T-cell (primary cell): ENCODE data around the gene UBE2V1. TPM values are rescaled to one million over a fixed set of nuclear protein-coding genes. Genes with fewer than 3 reads are reported as not detected.

Experiments used
- ATAC-seq, 4 experiments: fragments of 200-7000 bp in 3 of 4; fragments of 150-1000 bp in 1 of 4; cut with Tn5 transposase; replicated peaks in 1 of 4; 1 replicate in 3 of 4; 2 replicates in 1 of 4; pipeline ENCODE4 v1.10.0; 2021; ENCODE audit warnings: moderate library complexity in 3 of 4, mild to moderate bottlenecking in 2 of 4, moderate number of reproducible peaks in 1 of 4
- CTCF ChIA-PET, 2 donors: fragments of 300-600 bp; sonication (Branson Sonifier 250); formaldehyde crosslinking; loops; one replicate each; lab custom pipeline; 2022; ENCODE audit warnings: antibody characterized with exemption in 2 of 2; lab: Charles Lee
- POLR2A ChIA-PET, 2 donors: fragments of 300-600 bp; sonication (Branson Sonifier 250); formaldehyde crosslinking; loops; one replicate each; lab custom pipeline; 2022; ENCODE audit warnings: antibody characterized with exemption in 2 of 2; lab: Charles Lee
- DNase-seq, 35 experiments: peaks; one replicate each; pipeline versions ENCODE4 v3.0.0 to v3.0.0-alpha.2; 2013 to 2023
- H3K27ac ChIP-seq: one replicate; pipeline ENCODE4 v1.5.1; 2013; ENCODE audit warnings: low read length
- H3K27me3 ChIP-seq, 2 experiments: replicated peaks in 1 of 2; 1 replicate in 1 of 2; 2 replicates in 1 of 2; pipeline versions ENCODE4 v1.6.1 to v1.7.0; 2013; ENCODE audit warnings: low read length in 1 of 2, mixed read lengths in 1 of 2; ENCODE audit not compliant: control insufficient read depth in 2 of 2, insufficient read depth in 2 of 2; ENCODE audit errors: extremely low read depth in 1 of 2
- H3K36me3 ChIP-seq, 2 donors: 1 replicate in 1 of 2; 2 replicates in 1 of 2; pipeline versions ENCODE4 v1.6.1 to v1.7.0; 2013; ENCODE audit warnings: low read length in 1 of 2; ENCODE audit not compliant: control insufficient read depth in 2 of 2, insufficient read depth in 1 of 2; ENCODE audit errors: extremely low read depth in 1 of 2
- H3K4me1 ChIP-seq, 2 experiments: 1 replicate in 1 of 2; 2 replicates in 1 of 2; pipeline versions ENCODE4 v1.6.1 to v1.7.0; 2013; ENCODE audit warnings: low read length in 2 of 2, mixed read lengths in 1 of 2; ENCODE audit not compliant: insufficient read depth in 2 of 2, control insufficient read depth in 1 of 2; ENCODE audit errors: extremely low read depth in 1 of 2
- H3K4me3 ChIP-seq, 2 donors: 1 replicate in 1 of 2; 2 replicates in 1 of 2; pipeline versions ENCODE4 v1.5.1 to v1.7.0; 2013; ENCODE audit warnings: mild to moderate bottlenecking in 2 of 2, low read length in 1 of 2, moderate library complexity in 1 of 2; ENCODE audit not compliant: control insufficient read depth in 1 of 2; ENCODE audit errors: extremely low read depth in 1 of 2
- H3K9me3 ChIP-seq: 2 replicates; pipeline ENCODE4 v1.7.0; 2013
- H3K27ac Mint-ChIP-seq, 2 donors: one replicate each; pipeline ENCODE4 v1.8.0; 2020 to 2021; ENCODE audit warnings: mild to moderate bottlenecking in 2 of 2, mixed read lengths in 2 of 2
- H3K27me3 Mint-ChIP-seq, 2 donors: one replicate each; pipeline ENCODE4 v1.8.0; 2021 to 2022; ENCODE audit warnings: mixed read lengths in 2 of 2
- H3K36me3 Mint-ChIP-seq: one replicate; pipeline ENCODE4 v1.8.0; 2021; ENCODE audit warnings: mixed read lengths
- H3K4me1 Mint-ChIP-seq, 3 donors: one replicate each; pipeline ENCODE4 v1.8.0; 2020 to 2022; ENCODE audit warnings: mixed read lengths in 3 of 3, mild to moderate bottlenecking in 1 of 3
- H3K4me3 Mint-ChIP-seq, 3 donors: one replicate each; pipeline ENCODE4 v1.8.0; 2020 to 2022; ENCODE audit warnings: mild to moderate bottlenecking in 3 of 3, mixed read lengths in 3 of 3, moderate library complexity in 3 of 3
- H3K9me3 Mint-ChIP-seq, 3 donors: one replicate each; pipeline ENCODE4 v1.8.0; 2020 to 2022; ENCODE audit warnings: mixed read lengths in 3 of 3
- WGBS: methylation state at CpG from one replicate; pipeline ENCODE4 v1.1.5; 2013; ENCODE audit warnings: missing lambda C conversion rate; ENCODE audit not compliant: insufficient coverage; 5-methylcytosine and 5-hydroxymethylcytosine counted together
- total RNA-seq, 35 experiments: library from RNA in 6 of 35; stranded (reverse) in 6 of 35; fragments of 120-200 nt in 1 of 35; gene quantifications; one replicate each; pipeline versions ENCODE4 v1.2.1 to v1.2.4 and lab custom pipeline; 2013 to 2026

The UBE2V1 gene
- total RNA-seq, 5 donors from 2014 or later (not counting 1 experiment from before 2014, with no cell fraction given): 107 to 194 (median 116) TPM

- no peak overlapping the region for H3K4me3 Mint-ChIP-seq
- Histone ChIP-seq H3K36me3 (no peaks in the 10 kb centered on the region), H3K4me1 (peaks cover 0 to 12% of the 10 kb centered on the region in 2 experiments), H3K9me3 (no peaks in the 10 kb centered on the region), H3K27me3 (peaks cover 0 to 33% of the 10 kb centered on the region in 2 experiments), H3K4me3 (no peak overlapping the region), H3K27ac (no peak overlapping the region)
- peaks cover 5 to 19% of the 10 kb centered on the region in 2 donors for H3K27me3 Mint-ChIP-seq
- DNase-seq (no peak), ATAC-seq (no peak)
- POLR2A ChIA-PET: no interaction called here
- H3K9me3 Mint-ChIP-seq: no peaks in the 10 kb centered on the region
- H3K27ac Mint-ChIP-seq: no peak overlapping the region
- WGBS: 73% methylated on average over 7 of the region's 20 CpGs
- CTCF ChIA-PET: interaction anchor here in 1 of 2 donors (0.5 kb wide), 1 partner anchor 1148 kb away, joined by 4 read pairs; no protein-coding TSS in a partner anchor
- no peaks in the 10 kb centered on the region for H3K36me3 Mint-ChIP-seq
- H3K4me1 Mint-ChIP-seq: peaks cover 6 to 9% (median 9%) of the 10 kb centered on the region in 3 donors
These were observed 60.2 kb downstream of the UBE2V1 start for GRCh38 chr20:50052550-50053361.

- ChIA-PET POLR2A (no interaction called here), CTCF (no interaction called here)
- WGBS: 94% methylated on average over 6 of the region's 11 CpGs
- Mint-ChIP-seq H3K27ac (no peak overlapping the region), H3K27me3 (peaks cover 5 to 32% of the 10 kb centered on the region in 2 donors), H3K4me3 (no peak overlapping the region), H3K9me3 (no peaks in the 10 kb centered on the region), H3K36me3 (no peaks in the 10 kb centered on the region), H3K4me1 (peaks cover 7 to 9% (median 9%) of the 10 kb centered on the region in 3 donors)
- Histone ChIP-seq H3K4me1 (peaks cover 0 to 20% of the 10 kb centered on the region in 2 experiments), H3K36me3 (no peaks in the 10 kb centered on the region), H3K4me3 (no peak overlapping the region), H3K27ac (no peak overlapping the region), H3K27me3 (peaks cover 0 to 35% of the 10 kb centered on the region in 2 experiments), H3K9me3 (no peaks in the 10 kb centered on the region)
- no peak for ATAC-seq
- no peak for DNase-seq
These were observed 62.2 kb downstream of the UBE2V1 start for GRCh38 chr20:50050660-50051308.

GRCh38 chr20:50050214-50050613, 62.7 kb downstream of the UBE2V1 start:
- Mint-ChIP-seq H3K36me3 (no peaks in the 10 kb centered on the region), H3K27ac (no peak overlapping the region), H3K4me1 (peaks cover 7 to 9% (median 9%) of the 10 kb centered on the region in 3 donors), H3K4me3 (no peak overlapping the region), H3K27me3 (peaks cover 5 to 33% of the 10 kb centered on the region in 2 donors), H3K9me3 (no peaks in the 10 kb centered on the region)
- 84% methylated on average over 4 of the region's 5 CpGs for WGBS
- Histone ChIP-seq H3K9me3 (no peaks in the 10 kb centered on the region), H3K27ac (no peak overlapping the region), H3K27me3 (peaks cover 0 to 35% of the 10 kb centered on the region in 2 experiments), H3K36me3 (no peaks in the 10 kb centered on the region), H3K4me3 (no peak overlapping the region), H3K4me1 (peaks cover 0 to 20% of the 10 kb centered on the region in 2 experiments)
- no peak for DNase-seq
- no peak for ATAC-seq
- ChIA-PET POLR2A (no interaction called here), CTCF (no interaction called here)

GRCh38 chr20:50049442-50050026, 63.4 kb downstream of the UBE2V1 start:
- whole genome bisulfite sequencing: 80% methylated on average over 3 of the region's 10 CpGs
- ATAC-seq: no peak
- Mint-ChIP-seq H3K4me3 (no peak overlapping the region), H3K27ac (no peak overlapping the region), H3K27me3 (peaks cover 5 to 33% of the 10 kb centered on the region in 2 donors), H3K36me3 (no peaks in the 10 kb centered on the region), H3K4me1 (peaks cover 7 to 9% (median 9%) of the 10 kb centered on the region in 3 donors), H3K9me3 (no peaks in the 10 kb centered on the region)
- CTCF ChIA-PET: interaction anchor here in 1 of 2 donors (0.6 kb wide), 1 partner anchor 540 kb away, joined by 3 read pairs; no protein-coding TSS in a partner anchor
- Histone ChIP-seq H3K4me3 (no peak overlapping the region), H3K27me3 (peaks cover 0 to 40% of the 10 kb centered on the region in 2 experiments), H3K27ac (no peak overlapping the region), H3K4me1 (peaks cover 0 to 20% of the 10 kb centered on the region in 2 experiments), H3K36me3 (no peaks in the 10 kb centered on the region), H3K9me3 (no peaks in the 10 kb centered on the region)
- peak in 4 of 35 experiments; percentile 7 to 24 (median 9) for DNase-seq
- POLR2A ChIA-PET: no interaction called here

GRCh38 chr20:50048420-50049166, 64.4 kb downstream of the UBE2V1 start:
- Histone ChIP-seq H3K4me1 (peaks cover 0 to 20% of the 10 kb centered on the region in 2 experiments), H3K4me3 (no peak overlapping the region), H3K9me3 (no peaks in the 10 kb centered on the region), H3K27ac (no peak overlapping the region), H3K36me3 (no peaks in the 10 kb centered on the region), H3K27me3 (peaks cover 0 to 43% of the 10 kb centered on the region in 2 experiments)
- Mint-ChIP-seq H3K36me3 (no peaks in the 10 kb centered on the region), H3K9me3 (no peaks in the 10 kb centered on the region), H3K4me3 (no peak overlapping the region), H3K27me3 (peaks cover 5 to 27% of the 10 kb centered on the region in 2 donors), H3K27ac (no peak overlapping the region), H3K4me1 (peaks cover 7 to 9% (median 9%) of the 10 kb centered on the region in 3 donors)
- ChIA-PET CTCF (interaction anchor here in 1 of 2 donors (0.6 kb wide), 1 partner anchor 541 kb away, joined by 3 read pairs; no protein-coding TSS in a partner anchor), POLR2A (no interaction called here)
- ATAC-seq (peak in 3 of 4 experiments; percentile 42 to 85 (median 55)), DNase-seq (peak in 31 of 35 experiments; percentile 6 to 62 (median 38))
- WGBS: 32% methylated on average over 5 of the region's 16 CpGs
